GM23248 (cell line): ENCODE measurements around the gene HPF1.

Experiments
- EZH2 ChIP-seq: fragments of 200-600 bp; sonication (generic); IDR thresholded peaks from 2 replicates; pipeline ENCODE4 v1.6.1; 2018; ENCODE audit warnings: antibody characterized with exemption, mild to moderate bottlenecking; ENCODE audit not compliant: insufficient read depth, poor library complexity, severe bottlenecking
- EZH2phosphoT487 ChIP-seq: fragments of 200-600 bp; sonication (generic); IDR thresholded peaks from 2 replicates; pipeline ENCODE4 v1.6.1; 2018; ENCODE audit warnings: antibody characterized with exemption, moderate library complexity, mild to moderate bottlenecking, low read depth; ENCODE audit not compliant: insufficient read depth

DNA sequence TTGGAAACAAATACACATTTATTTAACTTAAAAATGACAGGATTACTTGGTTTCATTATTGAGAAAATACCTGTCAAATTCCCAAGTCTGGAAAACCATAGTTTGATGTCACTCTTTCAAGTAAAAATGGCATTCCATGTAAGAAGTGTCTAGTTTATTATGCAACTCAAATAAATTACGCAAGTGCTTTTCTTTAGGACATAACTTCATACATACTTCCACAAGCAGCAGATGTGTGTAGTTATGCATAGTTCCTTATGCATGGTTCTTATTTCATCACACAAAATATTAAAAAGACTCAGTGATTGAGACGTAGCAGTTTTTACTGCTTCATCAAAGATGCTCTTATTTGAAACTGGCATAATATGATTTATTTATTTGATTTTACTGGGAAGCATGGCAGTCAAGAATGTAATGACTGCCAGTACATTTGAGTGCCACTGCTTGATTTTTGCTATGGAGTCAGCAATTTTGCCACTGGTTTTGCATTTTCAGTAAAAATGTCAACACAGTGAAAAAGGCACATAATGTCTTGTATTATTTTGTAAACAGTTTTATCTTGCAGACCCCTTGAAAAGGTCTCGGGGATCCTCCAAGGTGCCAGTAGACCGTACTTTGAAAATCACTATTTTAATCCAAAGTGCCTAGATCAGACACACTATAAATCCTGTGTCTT is 75.2 kb downstream of the HPF1 start:
- TF ChIP-seq EZH2 (no peak), EZH2phosphoT487 (no peak)
